Thyroid gland (tissue), 4 donors: Measurements from ENCODE around the gene HOXA7.

Experiments used
- CTCF ChIP-seq, 6 experiments: fragments of 200-600 bp in 3 of 6; fragments of 450-650 bp in 3 of 6; sonication (generic) in 3 of 6; IDR thresholded peaks; one replicate each; pipeline ENCODE4 v1.5.1; 2016 to 2019; ENCODE audit warnings: antibody characterized with exemption in 6 of 6, mild to moderate bottlenecking in 2 of 6, inconsistent platforms in 1 of 6, moderate library complexity in 1 of 6
- POLR2A ChIP-seq, 2 donors: fragments of 450-650 bp; IDR thresholded peaks; one replicate each; pipeline ENCODE4 v1.6.1; 2017; ENCODE audit warnings: antibody characterized with exemption in 2 of 2, mild to moderate bottlenecking in 2 of 2, moderate library complexity in 1 of 2

DNA sequence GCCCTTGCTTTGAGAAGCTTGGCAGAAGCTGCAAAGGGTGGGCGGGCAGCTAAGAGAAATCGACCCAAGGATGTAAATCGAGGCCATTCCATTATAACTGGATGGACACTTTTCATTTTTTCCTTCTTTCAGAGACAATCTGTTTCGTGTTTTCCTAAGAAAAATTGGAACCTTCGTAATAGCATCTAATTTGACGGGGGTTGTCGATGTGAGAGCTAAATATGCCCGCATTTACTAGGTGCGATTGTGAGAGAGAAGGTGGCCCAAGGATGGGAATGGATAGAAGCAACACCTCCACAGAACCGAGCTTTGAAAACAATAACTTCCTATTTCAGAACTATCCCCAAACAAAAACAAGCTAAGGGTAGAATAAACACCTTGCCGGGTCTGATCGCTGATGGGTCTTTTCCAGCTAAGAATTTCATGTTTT is 25.1 kb downstream of the HOXA7 start:
- TF ChIP-seq CTCF (IDR thresholded peaks at IDR 0.05) (no peak), POLR2A (IDR thresholded peaks at IDR 0.05) (no peak)
